HG03175 (cell line): ENCODE measurements around the gene ELOVL6.
"Not testable (repeated sequence)": the region's sequence is repeated elsewhere in the genome, so short reads cannot be mapped to it uniquely, and the experiment has no call there.

Experiments used
- ATAC-seq: cut with Tn5 transposase; IDR thresholded peaks from one replicate; pipeline ENCODE4 v1.9.1; 2021; ENCODE audit warnings: mild to moderate bottlenecking, moderate library complexity; ENCODE audit not compliant: unreplicated experiment

Gene ELOVL6

GRCh38 chr4:110196871-110197528 lies 1.4 kb downstream of the ELOVL6 start:
- ATAC-seq = peak; percentile 34

- ATAC-seq = peak; percentile 27
These were observed 2.1 kb downstream of the ELOVL6 start for GRCh38 chr4:110196206-110196870.

- peak; percentile 4 for ATAC-seq
These were observed 2.7 kb downstream of the ELOVL6 start for GRCh38 chr4:110195561-110196205.

GRCh38 chr4:110193822-110194761 lies 4.3 kb downstream of the ELOVL6 start:
- ATAC-seq = peak; percentile 70

GRCh38 chr4:110193287-110193686 lies 5.1 kb downstream of the ELOVL6 start:
- not testable (repeated sequence) for ATAC-seq

- ATAC-seq = no peak
These were observed 8.2 kb downstream of the ELOVL6 start for GRCh38 chr4:110190249-110190648.

GRCh38 chr4:110188113-110188512 lies 10.3 kb downstream of the ELOVL6 start:
- ATAC-seq = peak; percentile 73

- ATAC-seq = no peak
These were observed 13.6 kb downstream of the ELOVL6 start for GRCh38 chr4:110184791-110185155.

GRCh38 chr4:110184140-110184790 lies 14.2 kb downstream of the ELOVL6 start:
- no peak for ATAC-seq

GRCh38 chr4:110183643-110184042 lies 14.8 kb downstream of the ELOVL6 start:
- no peak for ATAC-seq

GRCh38 chr4:110183058-110183457 lies 15.4 kb downstream of the ELOVL6 start:
- ATAC-seq = no peak

GRCh38 chr4:110181890-110182289 lies 16.5 kb downstream of the ELOVL6 start:
- ATAC-seq = no peak

- no peak for ATAC-seq
These were observed 22.8 kb downstream of the ELOVL6 start for GRCh38 chr4:110175634-110176033.

GRCh38 chr4:110172972-110173371 lies 25.4 kb downstream of the ELOVL6 start:
- no peak for ATAC-seq

GRCh38 chr4:110171971-110172370 lies 26.4 kb downstream of the ELOVL6 start:
- no peak for ATAC-seq

GRCh38 chr4:110170861-110171260 lies 27.6 kb downstream of the ELOVL6 start:
- ATAC-seq = no peak

- ATAC-seq = peak; percentile 70
These were observed 32.8 kb downstream of the ELOVL6 start for GRCh38 chr4:110165382-110166286.

- ATAC-seq = no peak
These were observed 33.6 kb downstream of the ELOVL6 start for GRCh38 chr4:110164856-110165255.

GRCh38 chr4:110164251-110164650 lies 34.2 kb downstream of the ELOVL6 start:
- no peak for ATAC-seq
